Brain microvascular endothelial cell (primary cell): Measurements from ENCODE around the gene SYTL5.

Experiments used
- DNase-seq: peaks from one replicate; pipeline ENCODE4 v3.0.0-alpha.2; 2020
- H3K27ac ChIP-seq: fragments of 250-450 bp; sonication (Bioruptor Pico); 2 replicates; pipeline ENCODE4 v1.5.1; 2020; ENCODE audit warnings: mild to moderate bottlenecking, moderate library complexity
- H3K27me3 ChIP-seq: fragments of 250-450 bp; sonication (Bioruptor Pico); replicated peaks from 2 replicates; pipeline ENCODE4 v1.5.1; 2020; ENCODE audit warnings: mild to moderate bottlenecking
- H3K36me3 ChIP-seq: fragments of 250-450 bp; sonication (Bioruptor Pico); replicated peaks from 2 replicates; pipeline ENCODE4 v1.5.1; 2020; ENCODE audit warnings: mild to moderate bottlenecking
- H3K4me3 ChIP-seq: 2 replicates; pipeline ENCODE4 v1.5.1; 2011; ENCODE audit warnings: low read depth, mild to moderate bottlenecking, control low read depth, low read length, moderate library complexity
- CTCF ChIP-seq: IDR thresholded peaks from 2 replicates; pipeline ENCODE4 v1.5.1; 2011; ENCODE audit warnings: low read depth, mild to moderate bottlenecking, moderate library complexity, low read length, control low read depth, inconsistent platforms; ENCODE audit errors: missing control alignments
- in situ Hi-C: cut with HindIII; loops from 2 replicates; pipeline ENCODE4 v1.10.0; 2017; ENCODE audit warnings: low sequenced_read_pairs, low pct_ligation_motif_present

SYTL5 gene

GRCh38 chrX:38111196-38111595, 104.8 kb downstream of the SYTL5 start:
- in situ Hi-C loops, result no loop called here

DNA sequence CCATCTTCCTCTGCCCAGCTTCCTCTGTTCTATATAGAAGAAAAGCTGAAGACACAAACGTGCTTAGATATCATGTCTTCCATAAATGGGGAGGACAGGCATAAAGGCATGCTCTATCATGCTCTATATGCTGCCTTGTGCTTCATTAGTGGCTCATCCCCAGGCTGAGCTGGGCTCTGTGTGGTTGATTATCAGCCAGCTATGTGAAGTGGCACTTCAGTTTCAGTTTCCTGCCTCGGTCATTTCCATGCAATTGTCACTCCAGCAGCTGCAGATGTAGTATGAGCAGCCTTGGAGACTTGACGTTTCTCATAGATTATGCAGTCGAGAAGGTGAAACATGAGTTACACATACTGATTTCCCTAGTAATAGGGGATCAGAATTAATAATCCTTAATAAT, 106.2 kb downstream of the SYTL5 start:
- no peaks in the 10 kb centered on the region for H3K36me3 ChIP-seq
- no peak overlapping the region for H3K4me3 ChIP-seq
- in situ Hi-C loops, result no loop called here
- no peaks in the 10 kb centered on the region for H3K27me3 ChIP-seq
- DNase-seq, result no peak
- no peak for TF ChIP-seq CTCF
- H3K27ac ChIP-seq, result no peak overlapping the region

More at GRCh38 chrX:38111196-38111595, 104.8 kb downstream of the SYTL5 start:
- no peaks in the 10 kb centered on the region for H3K27me3 ChIP-seq
- TF ChIP-seq CTCF, result no peak
- no peak overlapping the region for H3K27ac ChIP-seq
- no peak overlapping the region for H3K4me3 ChIP-seq
- no peaks in the 10 kb centered on the region for H3K36me3 ChIP-seq
- no peak for DNase-seq

DNA sequence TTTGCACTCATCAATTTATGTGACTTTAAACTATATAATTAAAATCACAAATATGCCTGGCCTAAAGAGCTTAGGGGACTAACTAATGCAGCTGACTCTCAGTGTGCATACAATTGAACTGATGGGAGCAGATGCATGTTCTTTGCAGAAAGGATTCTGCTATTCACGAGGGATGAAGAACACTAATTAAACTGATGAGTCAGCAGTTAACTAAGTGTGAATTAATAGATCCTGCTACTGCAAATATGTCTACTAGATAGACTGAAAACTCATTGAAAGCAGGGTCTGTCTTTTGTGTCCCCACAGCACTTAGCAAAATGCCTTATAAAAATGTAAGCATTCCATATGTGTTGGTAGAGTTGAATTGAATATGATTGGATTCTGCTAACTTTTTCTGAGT, 110.4 kb downstream of the SYTL5 start:
- DNase-seq, result no peak
- H3K36me3 ChIP-seq, result no peaks in the 10 kb centered on the region
- in situ Hi-C loops, result no loop called here
- no peak overlapping the region for H3K27ac ChIP-seq
- H3K27me3 ChIP-seq, result no peaks in the 10 kb centered on the region
- TF ChIP-seq CTCF, result no peak
- no peak overlapping the region for H3K4me3 ChIP-seq

DNA sequence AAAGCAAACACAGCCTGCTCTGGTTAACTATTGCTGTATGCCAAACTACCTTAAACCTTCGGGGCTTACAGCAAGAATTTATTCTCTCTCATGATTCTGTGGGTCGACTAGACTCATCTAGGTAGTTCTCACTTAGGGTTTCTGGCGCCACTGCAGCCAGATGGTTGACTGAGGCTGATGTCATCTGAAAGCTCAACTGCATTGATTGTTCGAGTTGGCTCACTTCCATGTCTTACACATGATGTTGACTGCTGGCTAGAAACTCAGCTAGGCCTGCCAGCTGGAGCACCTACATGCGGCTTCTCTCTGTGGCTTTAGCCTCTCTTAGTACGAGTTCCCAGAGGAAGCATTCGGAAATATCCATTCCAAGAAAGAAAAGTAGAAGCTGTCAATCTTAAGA, 111.1 kb downstream of the SYTL5 start:
- Histone ChIP-seq H3K27me3 (no peaks in the 10 kb centered on the region), H3K36me3 (no peaks in the 10 kb centered on the region), H3K4me3 (no peak overlapping the region), H3K27ac (no peak overlapping the region)
- no peak for DNase-seq
- TF ChIP-seq CTCF, result no peak
- in situ Hi-C loops, result no loop called here

- no peaks in the 10 kb centered on the region for H3K36me3 ChIP-seq
Measured at GRCh38 chrX:38124000-38124399, 117.6 kb downstream of the SYTL5 start.

More at GRCh38 chrX:38124000-38124399, 117.6 kb downstream of the SYTL5 start:
- in situ Hi-C loops, result no loop called here
- Histone ChIP-seq H3K4me3 (no peak overlapping the region), H3K27ac (no peak overlapping the region), H3K27me3 (no peaks in the 10 kb centered on the region)
- TF ChIP-seq CTCF, result no peak
- no peak for DNase-seq
